Trophoblast cell (in vitro differentiated cells and primary cell): ENCODE data around the gene FAM83G.

Experiments used
- DNase-seq, 2 donors: peaks; one replicate each; pipeline ENCODE4 v3.0.0-alpha.2; 2016
- H2AFZ ChIP-seq: 2 replicates; pipeline ENCODE4 v1.6.1; 2013; ENCODE audit warnings: low read length, moderate library complexity, mild to moderate bottlenecking; ENCODE audit not compliant: insufficient read depth, poor library complexity
- H2AK5ac ChIP-seq: 2 replicates; pipeline ENCODE4 v1.6.1; 2013; ENCODE audit warnings: mild to moderate bottlenecking, low read length
- H2BK120ac ChIP-seq: 2 replicates; pipeline ENCODE4 v1.6.1; 2013; ENCODE audit warnings: low read length, mild to moderate bottlenecking, moderate library complexity; ENCODE audit not compliant: insufficient read depth, poor library complexity
- H2BK12ac ChIP-seq: 2 replicates; pipeline ENCODE4 v1.6.1; 2013; ENCODE audit warnings: mild to moderate bottlenecking, low read length, moderate library complexity
- H2BK5ac ChIP-seq: 2 replicates; pipeline ENCODE4 v1.6.1; 2013; ENCODE audit warnings: low read length, low read depth, moderate library complexity, mild to moderate bottlenecking; ENCODE audit not compliant: poor library complexity
- H3K14ac ChIP-seq: 2 replicates; pipeline ENCODE4 v1.6.1; 2013; ENCODE audit warnings: mild to moderate bottlenecking, low read length
- H3K18ac ChIP-seq: 2 replicates; pipeline ENCODE4 v1.6.1; 2013; ENCODE audit warnings: mild to moderate bottlenecking, low read length
- H3K23ac ChIP-seq: 2 replicates; pipeline ENCODE4 v1.6.1; 2013; ENCODE audit warnings: low read length
- H3K27ac ChIP-seq: 2 replicates; pipeline ENCODE4 v1.5.1; 2013; ENCODE audit warnings: low read depth, mild to moderate bottlenecking, inconsistent platforms, low read length, moderate library complexity
- H3K27me3 ChIP-seq: 2 replicates; pipeline ENCODE4 v1.6.1; 2013; ENCODE audit warnings: inconsistent platforms, mild to moderate bottlenecking, low read length, moderate library complexity; ENCODE audit not compliant: insufficient read depth
- H3K36me3 ChIP-seq, 2 experiments: 1 replicate in 1 of 2; 2 replicates in 1 of 2; pipeline ENCODE4 v1.6.1; 2013; ENCODE audit warnings: low read length in 2 of 2, mild to moderate bottlenecking in 2 of 2, moderate library complexity in 1 of 2; ENCODE audit not compliant: insufficient read depth in 2 of 2, control insufficient read depth in 1 of 2
- H3K4ac ChIP-seq: 2 replicates; pipeline ENCODE4 v1.6.1; 2013; ENCODE audit warnings: low read depth, mild to moderate bottlenecking, low read length, moderate library complexity
- H3K4me1 ChIP-seq, 2 experiments: 1 replicate in 1 of 2; 2 replicates in 1 of 2; pipeline ENCODE4 v1.6.1; 2013; ENCODE audit warnings: low read length in 2 of 2, mild to moderate bottlenecking in 2 of 2, moderate library complexity in 1 of 2; ENCODE audit not compliant: insufficient read depth in 2 of 2, control insufficient read depth in 1 of 2
- H3K4me2 ChIP-seq: 2 replicates; pipeline ENCODE4 v1.6.1; 2013; ENCODE audit warnings: inconsistent platforms, mild to moderate bottlenecking, low read length, moderate library complexity
- H3K4me3 ChIP-seq: 2 replicates; pipeline ENCODE4 v1.5.1; 2013; ENCODE audit warnings: mild to moderate bottlenecking, low read depth, low read length, inconsistent platforms
- H3K79me1 ChIP-seq: one replicate; pipeline ENCODE4 v1.6.1; 2013; ENCODE audit warnings: low read length
- H3K79me2 ChIP-seq: 2 replicates; pipeline ENCODE4 v1.6.1; 2013; ENCODE audit warnings: low read length, mild to moderate bottlenecking; ENCODE audit not compliant: control insufficient read depth, insufficient read depth, poor library complexity
- H3K9ac ChIP-seq: 2 replicates; pipeline ENCODE4 v1.6.1; 2013; ENCODE audit warnings: mild to moderate bottlenecking, low read length
- H3K9me3 ChIP-seq: 2 replicates; pipeline ENCODE4 v1.6.1; 2013; ENCODE audit warnings: low read depth, mild to moderate bottlenecking, control low read depth, inconsistent platforms, low read length; ENCODE audit not compliant: insufficient read depth
- H4K12ac ChIP-seq: 2 replicates; pipeline ENCODE4 v1.6.1; 2013; ENCODE audit warnings: low read depth, mild to moderate bottlenecking, low read length, moderate library complexity
- H4K8ac ChIP-seq: 2 replicates; pipeline ENCODE4 v1.6.1; 2013; ENCODE audit warnings: low read depth, mild to moderate bottlenecking, low read length, moderate library complexity
- H4K91ac ChIP-seq: one replicate; pipeline ENCODE4 v1.6.1; 2013; ENCODE audit warnings: low read depth, mild to moderate bottlenecking, low read length, moderate library complexity
- WGBS: extraction: QIAGEN DNeasy Blood & Tissue Kit; methylation state at CpG from one replicate; pipeline ENCODE4 v1.1.7; 2013; ENCODE audit warnings: missing lambda C conversion rate; ENCODE audit not compliant: insufficient read length, insufficient coverage; ENCODE audit errors: extremely low coverage; 5-methylcytosine and 5-hydroxymethylcytosine counted together

The FAM83G gene

DNA sequence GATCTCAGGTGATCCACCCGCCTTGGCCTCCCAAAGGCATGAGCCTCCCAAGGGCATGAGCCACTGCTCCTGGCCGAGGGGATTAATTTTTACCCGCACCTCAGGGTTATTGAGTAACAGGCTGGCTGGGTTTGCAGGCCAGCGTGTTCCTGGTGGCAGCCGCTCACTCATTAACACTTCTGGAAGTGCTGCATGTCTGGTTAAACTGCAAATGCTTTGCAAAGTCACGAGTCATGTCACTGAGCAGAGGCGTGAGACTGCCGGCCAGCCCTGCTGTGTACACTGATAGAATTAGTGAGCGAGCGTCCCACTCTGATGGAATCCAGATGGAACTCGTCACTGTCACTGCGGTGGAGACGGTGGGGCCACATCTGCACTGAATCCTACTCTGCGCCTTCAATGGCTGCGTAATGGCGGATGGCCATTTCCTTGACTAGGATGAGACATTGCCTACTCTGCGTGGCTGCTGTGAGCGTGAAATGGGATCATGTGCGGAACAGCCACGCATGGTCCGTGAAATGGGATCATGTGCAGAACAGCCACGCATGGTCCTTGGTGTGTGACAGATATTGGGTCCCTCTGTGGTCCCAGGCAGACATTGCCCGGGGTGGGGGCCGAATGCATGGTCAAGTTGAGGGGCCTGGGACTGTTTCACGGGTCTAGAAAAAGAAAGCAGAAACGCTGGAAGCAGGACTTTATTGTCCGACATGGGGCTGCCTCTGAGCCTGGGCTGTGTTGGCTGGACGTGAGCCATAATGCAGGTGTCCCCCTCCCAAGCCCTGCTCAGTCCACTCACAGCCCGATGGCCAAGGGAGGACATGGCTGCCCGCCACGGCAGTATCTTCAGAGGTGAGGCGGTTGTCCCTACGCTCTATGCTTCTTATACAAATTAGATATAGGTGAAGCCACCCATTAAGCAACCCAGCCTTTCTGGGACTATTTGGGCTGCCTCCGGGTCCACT lies 53.3 kb downstream of the FAM83G start:
- Histone ChIP-seq H3K4ac (no peak overlapping the region), H3K36me3 (no peaks in the 10 kb centered on the region), H3K9me3 (peaks cover 4% of the 10 kb centered on the region), H3K9ac (no peak overlapping the region), H3K14ac (no peak overlapping the region), H4K91ac (no peak overlapping the region), H2AK5ac (no peak overlapping the region), H3K23ac (no peak overlapping the region), H3K79me1 (no peaks in the 10 kb centered on the region), H2BK120ac (no peak overlapping the region), H2AFZ (no peak overlapping the region), H2BK12ac (no peak overlapping the region), H3K27me3 (no peaks in the 10 kb centered on the region), H4K12ac (no peak overlapping the region), H3K4me2 (no peak overlapping the region), H4K8ac (no peak overlapping the region), H3K4me1 (peaks cover 9 to 16% of the 10 kb centered on the region in 2 experiments), H2BK5ac (no peak overlapping the region), H3K18ac (no peak overlapping the region), H3K27ac (no peak overlapping the region), H3K4me3 (no peak overlapping the region), H3K79me2 (no peaks in the 10 kb centered on the region)
- no CpG with 5 or more reads among the region's 34 CpGs for WGBS
- DNase-seq = peak; percentile 66 to 73

DNA sequence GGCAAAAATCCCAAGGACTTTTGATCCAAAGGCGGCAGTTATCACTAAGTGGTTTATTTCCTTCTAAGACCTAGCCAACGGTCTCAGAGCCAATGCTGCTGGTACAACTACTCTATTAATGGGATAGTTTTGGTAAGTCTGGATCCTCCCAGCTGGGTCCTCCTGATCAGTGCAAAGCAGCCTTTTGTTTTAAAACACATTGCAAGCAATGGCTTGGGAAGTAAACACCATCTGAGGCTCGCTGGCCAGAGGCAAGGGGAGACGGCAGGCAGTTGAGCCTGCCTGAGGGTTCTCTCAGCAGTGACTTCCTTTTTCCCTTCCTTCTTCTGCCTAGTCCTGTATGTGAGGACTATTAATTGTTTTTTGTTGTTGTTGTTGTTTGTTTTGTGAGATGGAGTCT lies 54.2 kb downstream of the FAM83G start:
- H2AK5ac ChIP-seq = no peak overlapping the region
- no peak overlapping the region for H3K23ac ChIP-seq
- no peak overlapping the region for H3K4me3 ChIP-seq
- no peak overlapping the region for H3K4ac ChIP-seq
- H2BK12ac ChIP-seq = no peak overlapping the region
- H2BK120ac ChIP-seq = no peak overlapping the region
- peaks cover 11 to 18% of the 10 kb centered on the region in 2 experiments for H3K4me1 ChIP-seq
- no peak overlapping the region for H2BK5ac ChIP-seq
- H4K12ac ChIP-seq = no peak overlapping the region
- no peaks in the 10 kb centered on the region for H3K79me1 ChIP-seq
- no peak for DNase-seq
- WGBS = no CpG with 5 or more reads among the region's 4 CpGs
- H3K79me2 ChIP-seq = no peaks in the 10 kb centered on the region
- no peak overlapping the region for H3K4me2 ChIP-seq
- no peaks in the 10 kb centered on the region for H3K27me3 ChIP-seq
- H2AFZ ChIP-seq = no peak overlapping the region
- peaks cover 4% of the 10 kb centered on the region for H3K9me3 ChIP-seq
- no peak overlapping the region for H3K9ac ChIP-seq
- H3K14ac ChIP-seq = no peak overlapping the region
- no peak overlapping the region for H3K27ac ChIP-seq
- no peak overlapping the region for H4K91ac ChIP-seq
- H3K36me3 ChIP-seq = no peaks in the 10 kb centered on the region
- no peak overlapping the region for H4K8ac ChIP-seq
- H3K18ac ChIP-seq = no peak overlapping the region

DNA sequence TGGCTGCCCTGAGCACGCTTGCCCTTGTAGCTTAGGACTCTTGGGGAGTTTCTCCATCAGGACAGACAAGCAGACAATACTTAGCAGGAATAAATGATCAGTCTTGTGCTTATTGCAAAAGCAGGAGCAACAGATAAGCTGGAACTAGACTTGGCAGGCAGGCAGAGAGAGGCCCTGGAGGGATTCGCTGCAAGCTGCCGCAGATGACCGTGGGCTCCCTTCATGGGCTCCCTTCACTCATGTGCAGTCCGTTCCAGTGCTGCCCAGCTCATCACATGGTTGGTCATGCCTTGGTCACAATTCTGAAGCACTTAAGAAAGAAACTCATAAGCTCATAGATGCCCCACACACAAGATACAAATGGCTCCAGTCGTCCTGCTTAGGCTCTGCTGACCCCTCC lies 55.0 kb downstream of the FAM83G start:
- no peak overlapping the region for H3K4me2 ChIP-seq
- H3K9me3 ChIP-seq = peaks cover 4% of the 10 kb centered on the region
- H2AK5ac ChIP-seq = no peak overlapping the region
- H3K4me3 ChIP-seq = no peak overlapping the region
- no peak overlapping the region for H4K91ac ChIP-seq
- peaks cover 11 to 18% of the 10 kb centered on the region in 2 experiments for H3K4me1 ChIP-seq
- peak overlapping the region; percentile 27 for H2AFZ ChIP-seq
- H2BK12ac ChIP-seq = no peak overlapping the region
- no peak overlapping the region for H3K14ac ChIP-seq
- H4K8ac ChIP-seq = no peak overlapping the region
- H4K12ac ChIP-seq = no peak overlapping the region
- H3K9ac ChIP-seq = no peak overlapping the region
- H3K36me3 ChIP-seq = no peaks in the 10 kb centered on the region
- no peaks in the 10 kb centered on the region for H3K27me3 ChIP-seq
- H3K27ac ChIP-seq = no peak overlapping the region
- no peak overlapping the region for H3K23ac ChIP-seq
- no peaks in the 10 kb centered on the region for H3K79me1 ChIP-seq
- peak overlapping the region; percentile 1 for H3K18ac ChIP-seq
- H2BK5ac ChIP-seq = no peak overlapping the region
- no CpG with 5 or more reads among the region's 6 CpGs for WGBS
- no peak overlapping the region for H2BK120ac ChIP-seq
- no peaks in the 10 kb centered on the region for H3K79me2 ChIP-seq
- DNase-seq = no peak
- H3K4ac ChIP-seq = no peak overlapping the region

DNA sequence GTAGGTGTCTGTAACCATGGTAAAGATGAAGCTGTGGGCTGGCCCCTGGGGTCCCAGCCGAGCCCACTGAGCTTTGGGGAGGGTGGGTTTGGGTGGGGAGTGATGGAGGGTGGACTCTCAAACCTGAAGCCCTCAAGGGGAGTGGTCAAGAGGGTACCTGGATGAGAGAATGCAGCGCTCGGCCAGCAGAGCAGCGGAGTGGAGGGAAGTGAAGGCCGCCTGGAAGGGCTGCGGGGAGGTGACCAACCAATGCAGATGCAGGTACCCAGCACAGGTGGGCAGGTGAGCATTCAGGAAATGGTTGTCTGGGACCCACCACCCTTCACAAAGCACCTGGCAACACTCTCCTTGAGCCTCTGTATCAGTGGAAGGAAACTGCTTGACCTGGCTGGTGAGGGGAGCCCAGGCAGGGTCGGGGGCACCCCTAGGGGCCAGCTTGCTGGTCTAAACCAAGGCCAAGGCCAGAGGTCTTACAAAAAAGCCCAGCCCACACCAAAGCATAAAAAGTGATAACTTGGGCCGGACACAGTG lies 56.0 kb downstream of the FAM83G start:
- Histone ChIP-seq H4K91ac (no peak overlapping the region), H3K9me3 (peaks cover 2% of the 10 kb centered on the region), H3K18ac (no peak overlapping the region), H3K4me2 (no peak overlapping the region), H3K9ac (no peak overlapping the region), H3K23ac (no peak overlapping the region), H3K36me3 (no peaks in the 10 kb centered on the region), H2BK120ac (no peak overlapping the region), H3K79me2 (no peaks in the 10 kb centered on the region), H3K14ac (no peak overlapping the region), H3K4me1 (peaks cover 11 to 18% of the 10 kb centered on the region in 2 experiments), H4K8ac (no peak overlapping the region), H3K4me3 (no peak overlapping the region), H3K4ac (no peak overlapping the region), H2AK5ac (no peak overlapping the region), H3K27me3 (no peaks in the 10 kb centered on the region), H4K12ac (no peak overlapping the region), H3K27ac (no peak overlapping the region), H2BK5ac (no peak overlapping the region), H2BK12ac (no peak overlapping the region), H3K79me1 (no peaks in the 10 kb centered on the region), H2AFZ (no peak overlapping the region)
- WGBS = no CpG with 5 or more reads among the region's 8 CpGs
- no peak for DNase-seq
